IMR-90 (cell line): ENCODE data around the gene BRF1. TPM values are rescaled to one million over a fixed set of nuclear protein-coding genes. Genes with fewer than 3 reads are reported as not detected.

ENCODE experiments used
- ATAC-seq: fragments of 200-7000 bp; cut with Tn5 transposase; 2 replicates; pipeline ENCODE4 v1.9.1; 2020; ENCODE audit warnings: low read depth, mild to moderate bottlenecking, moderate library complexity
- BruUV-seq: library from RNA; stranded (reverse); fragments of 400-500 nt; replicated peaks from 2 replicates; lab custom pipeline; 2021; lab: Mats Ljungman, UMichigan
- CTCF ChIA-PET: fragments of 300-600 bp; formaldehyde crosslinking; extraction: SDS; loops from one replicate; lab custom pipeline; 2021; ENCODE audit warnings: antibody characterized with exemption; lab: Yijun Ruan, JAX
- POLR2A ChIA-PET: fragments of 300-600 bp; sonication (Branson Sonifier 250); formaldehyde crosslinking; loops from one replicate; lab custom pipeline; 2022; ENCODE audit warnings: antibody characterized with exemption; ENCODE audit not compliant: unreplicated experiment; lab: Charles Lee
- DNase-seq: peaks from one replicate; pipeline ENCODE4 v3.0.0; 2013
- H2AFZ ChIP-seq: replicated peaks from 2 replicates; pipeline ENCODE3; 2013; ENCODE audit warnings: low read length, mild to moderate bottlenecking; ENCODE audit not compliant: poor library complexity
- H2AK5ac ChIP-seq: 2 replicates; pipeline ENCODE4 v1.6.1; 2013; ENCODE audit warnings: low read depth, low read length, inconsistent platforms
- H2AK9ac ChIP-seq: replicated peaks from 2 replicates; pipeline ENCODE3; 2013; ENCODE audit warnings: mild to moderate bottlenecking, low read depth, low read length, moderate library complexity; ENCODE audit not compliant: poor library complexity
- H2BK120ac ChIP-seq: 2 replicates; pipeline ENCODE4 v1.6.1; 2013; ENCODE audit warnings: low read depth, low read length, inconsistent platforms
- H2BK15ac ChIP-seq: 3 replicates; pipeline ENCODE4 v1.6.1; 2013; ENCODE audit warnings: low read depth, low read length, inconsistent platforms
- H2BK20ac ChIP-seq: 2 replicates; pipeline ENCODE4 v1.6.1; 2013; ENCODE audit warnings: low read depth, mild to moderate bottlenecking, inconsistent platforms, low read length, moderate library complexity
- H2BK5ac ChIP-seq: 2 replicates; pipeline ENCODE4 v1.6.1; 2013; ENCODE audit warnings: mild to moderate bottlenecking, low read depth, low read length, inconsistent platforms; ENCODE audit not compliant: poor library complexity, severe bottlenecking
- H3K14ac ChIP-seq: replicated peaks from 2 replicates; pipeline ENCODE4 v1.6.1; 2013; ENCODE audit warnings: low read depth, low read length, inconsistent platforms
- H3K18ac ChIP-seq: 2 replicates; pipeline ENCODE4 v1.6.1; 2013; ENCODE audit warnings: low read depth, low read length, control low read depth
- H3K23ac ChIP-seq: 2 replicates; pipeline ENCODE4 v1.6.1; 2013; ENCODE audit warnings: low read depth, low read length, inconsistent platforms
- H3K27ac ChIP-seq: 2 replicates; pipeline ENCODE4 v1.5.1; 2013; ENCODE audit warnings: mild to moderate bottlenecking, control low read depth, low read length; ENCODE audit not compliant: insufficient read depth
- H3K27me3 ChIP-seq: 2 replicates; pipeline ENCODE4 v1.6.1; 2013; ENCODE audit warnings: low read length; ENCODE audit not compliant: control insufficient read depth, insufficient read depth
- H3K36me3 ChIP-seq: 2 replicates; pipeline ENCODE4 v1.6.1; 2013; ENCODE audit warnings: low read length, mixed read lengths; ENCODE audit not compliant: control insufficient read depth, insufficient read depth
- H3K4ac ChIP-seq: 2 replicates; pipeline ENCODE4 v1.6.1; 2013; ENCODE audit warnings: low read depth, low read length, inconsistent platforms
- H3K4me1 ChIP-seq: 2 replicates; pipeline ENCODE4 v1.6.1; 2013; ENCODE audit warnings: low read length, mixed read lengths; ENCODE audit not compliant: control insufficient read depth, insufficient read depth
- H3K4me2 ChIP-seq: 2 replicates; pipeline ENCODE4 v1.6.1; 2013; ENCODE audit warnings: low read depth, mild to moderate bottlenecking, control low read depth, low read length, moderate library complexity
- H3K4me3 ChIP-seq: 2 replicates; pipeline ENCODE4 v1.5.1; 2013; ENCODE audit warnings: low read depth, mild to moderate bottlenecking, control low read depth, low read length, moderate library complexity; ENCODE audit not compliant: insufficient read depth
- H3K56ac ChIP-seq: 2 replicates; pipeline ENCODE4 v1.6.1; 2013; ENCODE audit warnings: low read length, inconsistent platforms; ENCODE audit not compliant: insufficient read depth; ENCODE audit errors: extremely low read depth
- H3K79me1 ChIP-seq, 2 experiments: 2 replicates each; pipeline ENCODE4 v1.6.1; 2013; ENCODE audit warnings: low read length in 2 of 2, inconsistent platforms in 1 of 2, low read depth in 1 of 2
- H3K9ac ChIP-seq: 2 replicates; pipeline ENCODE4 v1.6.1; 2013; ENCODE audit warnings: low read depth, low read length, control low read depth
- H3K9me1 ChIP-seq: 2 replicates; pipeline ENCODE4 v1.6.1; 2013; ENCODE audit warnings: low read length, inconsistent platforms; ENCODE audit not compliant: insufficient read depth
- H3K9me3 ChIP-seq: 2 replicates; pipeline ENCODE4 v1.6.1; 2013; ENCODE audit warnings: low read length; ENCODE audit not compliant: control insufficient read depth, insufficient read depth
- H4K20me1 ChIP-seq: 2 replicates; pipeline ENCODE4 v1.6.1; 2013; ENCODE audit warnings: low read length, inconsistent platforms; ENCODE audit not compliant: insufficient read depth
- H4K5ac ChIP-seq: 2 replicates; pipeline ENCODE4 v1.6.1; 2013; ENCODE audit warnings: mild to moderate bottlenecking, low read depth, low read length, control low read depth
- H4K8ac ChIP-seq, 2 experiments: 2 replicates each; pipeline ENCODE4 v1.6.1; 2013; ENCODE audit warnings: low read depth in 2 of 2, low read length in 2 of 2, control low read depth in 1 of 2, inconsistent platforms in 1 of 2
- H4K91ac ChIP-seq: 2 replicates; pipeline ENCODE4 v1.6.1; 2013; ENCODE audit warnings: low read depth, low read length, inconsistent platforms; ENCODE audit not compliant: insufficient read depth
- RAD21 ChIP-seq: IDR thresholded peaks from 2 replicates; pipeline ENCODE4 v1.6.1; 2012; ENCODE audit warnings: low read length, improper control_type of control experiment
- USF2 ChIP-seq: fragments of 150-350 bp; IDR thresholded peaks from 2 replicates; pipeline ENCODE4 v1.6.1; 2017; ENCODE audit warnings: mild to moderate bottlenecking, antibody characterized with exemption, low read length, low read depth
- WGBS, 2 experiments: methylation state at CpG; one replicate each; pipeline versions ENCODE4 v1.1.5 to v1.1.7; 2013; ENCODE audit warnings: missing lambda C conversion rate in 2 of 2; ENCODE audit not compliant: insufficient read length in 1 of 2; ENCODE audit errors: extremely low coverage in 2 of 2; 5-methylcytosine and 5-hydroxymethylcytosine counted together
- dilution Hi-C: fragments of 300-500 bp; cut with HindIII; formaldehyde crosslinking; loops from one replicate; pipeline ENCODE4 v1.14.3; 2018; ENCODE audit warnings: low sequenced_read_pairs; ENCODE audit not compliant: unreplicated experiment
- in situ Hi-C: fragments of 300-500 bp; cut with MboI; formaldehyde crosslinking; loops from 3 replicates; pipeline ENCODE4 v1.14.3; 2019; ENCODE audit warnings: low sequenced_read_pairs, inconsistent platforms, mixed read lengths
- intact Hi-C: fragments of 100-400 bp; cut with micrococcal nuclease; formaldehyde crosslinking; loops from 2 replicates; pipeline ENCODE4 v1.10.0; 2022
- polyA plus RNA-seq, 3 experiments: library from polyadenylated mRNA; depleted of rRNA; stranded (reverse); fragments of >200 nt; gene quantifications; 2 replicates each; pipeline ENCODE4 v1.2.3, GENCODE V29; 2012; ENCODE audit warnings: low replicate concordance in 1 of 3
- total RNA-seq: library from RNA; depleted of rRNA; stranded (reverse); fragments of >200 nt; gene quantifications from 2 replicates; pipeline ENCODE4 v1.2.3, GENCODE V29; 2012
- TF ChIP-seq, protein P1 (sequence below): conservative IDR thresholded peaks from 2 replicates; pipeline ENCODE4 v1.5.1; 2012; ENCODE audit warnings: mild to moderate bottlenecking, low read depth, low read length, improper control_type of control experiment

BRF1 gene
- total and polyA plus RNA-seq, 2 of the 4 experiments (the other 2 are of a cell fraction): 12.4 to 16.7 TPM

DNA sequence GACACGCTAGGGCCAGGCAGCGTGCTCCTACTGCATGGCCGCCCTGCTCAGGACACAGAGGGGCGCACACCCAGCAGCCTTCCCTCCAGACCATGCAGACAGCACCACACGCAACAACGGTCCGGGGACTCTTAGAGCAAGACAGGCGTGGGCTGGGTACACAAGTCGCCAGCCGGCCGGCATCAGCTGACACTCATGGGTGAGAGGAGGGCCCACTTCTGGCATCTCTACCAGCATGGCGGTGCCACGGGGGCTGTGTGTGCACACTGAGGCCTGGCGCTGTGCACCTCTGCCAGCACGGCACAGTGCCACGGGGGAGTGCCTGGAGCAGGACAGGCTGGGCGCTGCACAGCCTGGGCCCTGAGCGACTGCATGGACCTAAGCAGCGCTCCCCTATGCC is 59.2 kb downstream of the BRF1 start:
- no peak overlapping the region for H2BK15ac ChIP-seq
- H3K27ac ChIP-seq: no peak overlapping the region
- H3K9me3 ChIP-seq: no peaks in the 10 kb centered on the region
- no peak overlapping the region for H2BK20ac ChIP-seq
- H4K5ac ChIP-seq: no peak overlapping the region
- ChIA-PET POLR2A (no interaction called here), CTCF (no interaction called here)
- dilution Hi-C loops (no loop called here), in situ Hi-C loops (no loop called here), intact Hi-C loops (no loop called here)
- H2AK5ac ChIP-seq: no peak overlapping the region
- H3K4me1 ChIP-seq: no peaks in the 10 kb centered on the region
- H3K27me3 ChIP-seq: no peaks in the 10 kb centered on the region
- no peak overlapping the region for H3K4me2 ChIP-seq
- no peak for ATAC-seq
- no TSS peak for BruUV-seq
- H2AK9ac ChIP-seq: no peak overlapping the region
- no peak overlapping the region for H3K18ac ChIP-seq
- no peak overlapping the region for H2AFZ ChIP-seq
- H4K20me1 ChIP-seq: peaks cover 3% of the 10 kb centered on the region; the same call in 1 of the 2 replicates
- WGBS, 2 experiments: 91% methylated on average over 14 of the region's 19 CpGs; no CpG with 5 or more reads in 1 of the 2 experiments
- no peak overlapping the region for H3K4me3 ChIP-seq
- no peak overlapping the region for H2BK120ac ChIP-seq
- no peak overlapping the region for H4K8ac ChIP-seq
- H3K4ac ChIP-seq: no peak overlapping the region
- H4K91ac ChIP-seq: no peak overlapping the region
- no peak for DNase-seq
- H2BK5ac ChIP-seq: no peak overlapping the region
- peaks cover 10 to 27% of the 10 kb centered on the region in 2 experiments for H3K79me1 ChIP-seq
- no peak overlapping the region for H3K23ac ChIP-seq
- H3K9me1 ChIP-seq: peaks cover 2% of the 10 kb centered on the region; the same call in 1 of the 2 replicates
- H3K56ac ChIP-seq: no peak overlapping the region
- no peak overlapping the region for H3K14ac ChIP-seq
- H3K9ac ChIP-seq: no peak overlapping the region
- TF ChIP-seq RAD21: no peak
- TF ChIP-seq, protein P1, sequence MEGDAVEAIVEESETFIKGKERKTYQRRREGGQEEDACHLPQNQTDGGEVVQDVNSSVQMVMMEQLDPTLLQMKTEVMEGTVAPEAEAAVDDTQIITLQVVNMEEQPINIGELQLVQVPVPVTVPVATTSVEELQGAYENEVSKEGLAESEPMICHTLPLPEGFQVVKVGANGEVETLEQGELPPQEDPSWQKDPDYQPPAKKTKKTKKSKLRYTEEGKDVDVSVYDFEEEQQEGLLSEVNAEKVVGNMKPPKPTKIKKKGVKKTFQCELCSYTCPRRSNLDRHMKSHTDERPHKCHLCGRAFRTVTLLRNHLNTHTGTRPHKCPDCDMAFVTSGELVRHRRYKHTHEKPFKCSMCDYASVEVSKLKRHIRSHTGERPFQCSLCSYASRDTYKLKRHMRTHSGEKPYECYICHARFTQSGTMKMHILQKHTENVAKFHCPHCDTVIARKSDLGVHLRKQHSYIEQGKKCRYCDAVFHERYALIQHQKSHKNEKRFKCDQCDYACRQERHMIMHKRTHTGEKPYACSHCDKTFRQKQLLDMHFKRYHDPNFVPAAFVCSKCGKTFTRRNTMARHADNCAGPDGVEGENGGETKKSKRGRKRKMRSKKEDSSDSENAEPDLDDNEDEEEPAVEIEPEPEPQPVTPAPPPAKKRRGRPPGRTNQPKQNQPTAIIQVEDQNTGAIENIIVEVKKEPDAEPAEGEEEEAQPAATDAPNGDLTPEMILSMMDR: no peak
- TF ChIP-seq USF2: no peak
- peaks cover 10% of the 10 kb centered on the region; the same call in 1 of the 2 replicates for H3K36me3 ChIP-seq
